Mesenchymal stem cell (in vitro differentiated cells and primary cell): ENCODE measurements around the gene SIRPB2.

Experiments
- DNase-seq: peaks from one replicate; pipeline ENCODE4 v3.0.0-alpha.2; 2013
- H2AFZ ChIP-seq: one replicate; pipeline ENCODE4 v1.6.1; 2013; ENCODE audit warnings: low read depth, mild to moderate bottlenecking, control low read depth, inconsistent platforms, low read length, moderate library complexity
- H2AK5ac ChIP-seq: 2 replicates; pipeline ENCODE4 v1.6.1; 2013; ENCODE audit warnings: low read length, moderate library complexity, mild to moderate bottlenecking, inconsistent platforms; ENCODE audit not compliant: severe bottlenecking
- H2BK120ac ChIP-seq: one replicate; pipeline ENCODE4 v1.6.1; 2013; ENCODE audit warnings: low read depth, mild to moderate bottlenecking, inconsistent platforms, low read length, moderate library complexity
- H2BK12ac ChIP-seq, 2 experiments: one replicate each; pipeline ENCODE4 v1.6.1; 2013; ENCODE audit warnings: inconsistent platforms in 2 of 2, low read length in 2 of 2, mild to moderate bottlenecking in 2 of 2, moderate library complexity in 2 of 2, control low read depth in 1 of 2
- H2BK15ac ChIP-seq: one replicate; pipeline ENCODE4 v1.6.1; 2013; ENCODE audit warnings: mild to moderate bottlenecking, low read depth, inconsistent platforms; ENCODE audit not compliant: poor library complexity, severe bottlenecking
- H2BK5ac ChIP-seq: 2 replicates; pipeline ENCODE4 v1.6.1; 2013; ENCODE audit warnings: low read depth, mild to moderate bottlenecking, low read length, control low read depth, inconsistent platforms; ENCODE audit not compliant: poor library complexity, severe bottlenecking
- H3K14ac ChIP-seq, 2 experiments: one replicate each; pipeline ENCODE4 v1.6.1; 2013; ENCODE audit warnings: inconsistent platforms in 2 of 2, low read length in 2 of 2, control low read depth in 1 of 2, mild to moderate bottlenecking in 1 of 2, moderate library complexity in 1 of 2
- H3K18ac ChIP-seq, 2 experiments: one replicate each; pipeline ENCODE4 v1.6.1; 2013; ENCODE audit warnings: inconsistent platforms in 2 of 2, low read length in 2 of 2, control low read depth in 1 of 2, low read depth in 1 of 2, mild to moderate bottlenecking in 1 of 2
- H3K23ac ChIP-seq, 2 experiments: one replicate each; pipeline ENCODE4 v1.6.1; 2013; ENCODE audit warnings: inconsistent platforms in 2 of 2, low read length in 2 of 2, mild to moderate bottlenecking in 2 of 2, moderate library complexity in 2 of 2, control low read depth in 1 of 2
- H3K27ac ChIP-seq: 2 replicates; pipeline ENCODE4 v1.5.1; 2013; ENCODE audit warnings: mild to moderate bottlenecking, moderate library complexity, low read length, control low read depth, inconsistent platforms; ENCODE audit not compliant: poor library complexity, severe bottlenecking
- H3K27me3 ChIP-seq, 2 experiments: 2 replicates each; pipeline versions ENCODE4 v1.6.1 to v1.7.0; 2013; ENCODE audit warnings: low read length in 2 of 2, mild to moderate bottlenecking in 2 of 2, moderate library complexity in 2 of 2, control low read depth in 1 of 2, inconsistent platforms in 1 of 2; ENCODE audit not compliant: control insufficient read depth in 1 of 2, insufficient read depth in 1 of 2
- H3K36me3 ChIP-seq, 2 experiments: 2 replicates each; pipeline versions ENCODE4 v1.6.1 to v1.7.0; 2013; ENCODE audit warnings: low read length in 2 of 2, control low read depth in 1 of 2, inconsistent platforms in 1 of 2, low read depth in 1 of 2, mild to moderate bottlenecking in 1 of 2; ENCODE audit not compliant: insufficient read depth in 2 of 2, control insufficient read depth in 1 of 2
- H3K4ac ChIP-seq, 2 experiments: one replicate each; pipeline ENCODE4 v1.6.1; 2013; ENCODE audit warnings: inconsistent platforms in 2 of 2, low read length in 2 of 2, mild to moderate bottlenecking in 2 of 2, moderate library complexity in 2 of 2, control low read depth in 1 of 2, low read depth in 1 of 2
- H3K4me1 ChIP-seq: 2 replicates; pipeline ENCODE4 v1.6.1; 2013; ENCODE audit warnings: low read depth, low read length, control low read depth; ENCODE audit not compliant: control insufficient read depth, insufficient read depth
- H3K4me2 ChIP-seq: 2 replicates; pipeline ENCODE4 v1.6.1; 2013; ENCODE audit warnings: low read length, mild to moderate bottlenecking, inconsistent platforms; ENCODE audit not compliant: poor library complexity, severe bottlenecking
- H3K4me3 ChIP-seq, 2 experiments: 2 replicates each; pipeline versions ENCODE4 v1.5.1 to v1.7.0; 2013; ENCODE audit warnings: low read length in 2 of 2, mild to moderate bottlenecking in 2 of 2, control low read depth in 1 of 2, low read depth in 1 of 2; ENCODE audit not compliant: insufficient read depth in 1 of 2
- H3K79me1 ChIP-seq: replicated peaks from 2 replicates; pipeline ENCODE4 v1.6.1; 2013; ENCODE audit warnings: mild to moderate bottlenecking, control low read depth, low read length, inconsistent platforms; ENCODE audit not compliant: poor library complexity, severe bottlenecking
- H3K9ac ChIP-seq: 2 replicates; pipeline ENCODE4 v1.7.0; 2013; ENCODE audit warnings: mild to moderate bottlenecking, low read length, moderate library complexity
- H3K9me3 ChIP-seq: 2 replicates; pipeline ENCODE4 v1.7.0; 2013; ENCODE audit warnings: mild to moderate bottlenecking, low read length; ENCODE audit not compliant: control insufficient read depth
- H4K8ac ChIP-seq: one replicate; pipeline ENCODE4 v1.6.1; 2013; ENCODE audit warnings: inconsistent platforms, mild to moderate bottlenecking, low read length, moderate library complexity
- H4K91ac ChIP-seq: one replicate; pipeline ENCODE4 v1.6.1; 2013; ENCODE audit warnings: mild to moderate bottlenecking, low read length, inconsistent platforms
- WGBS: methylation state at CpG from one replicate; pipeline ENCODE4 v1.1.7; 2013; ENCODE audit warnings: mixed read lengths; 5-methylcytosine and 5-hydroxymethylcytosine counted together

Gene SIRPB2

DNA sequence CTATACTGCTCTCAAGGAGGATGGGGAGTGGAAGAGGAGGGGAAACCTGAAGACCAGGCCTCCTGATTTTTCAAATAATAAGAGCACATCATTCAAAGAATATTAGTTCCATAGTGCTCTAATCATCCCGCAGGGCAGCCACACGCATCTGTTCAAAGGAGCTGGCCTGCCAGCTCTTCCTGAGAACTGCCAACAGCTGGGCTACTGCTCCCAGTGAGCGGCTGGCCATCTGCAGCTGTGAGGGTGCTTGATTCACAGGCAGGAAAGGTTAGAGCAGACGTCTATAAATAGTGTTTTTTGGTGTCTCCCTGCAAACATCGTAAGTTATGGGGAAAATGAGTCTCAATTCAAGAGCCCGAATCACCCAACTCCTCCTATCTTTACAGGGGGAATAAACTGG lies 41.9 kb downstream of the SIRPB2 start:
- H2BK12ac ChIP-seq: no peak overlapping the region
- H3K27ac ChIP-seq: no peak overlapping the region
- peaks cover 73 to 100% of the 10 kb centered on the region in 2 experiments for H3K36me3 ChIP-seq
- H3K4me3 ChIP-seq: no peak overlapping the region
- no peak overlapping the region for H2AFZ ChIP-seq
- no peak overlapping the region for H3K4me2 ChIP-seq
- no peak overlapping the region for H2AK5ac ChIP-seq
- H3K4me1 ChIP-seq: no peaks in the 10 kb centered on the region
- H3K9me3 ChIP-seq: peaks cover 32% of the 10 kb centered on the region
- no peak overlapping the region for H3K4ac ChIP-seq
- no peak for DNase-seq
- no peaks in the 10 kb centered on the region for H3K27me3 ChIP-seq
- no peak overlapping the region for H4K91ac ChIP-seq
- H3K14ac ChIP-seq: no peak overlapping the region
- no peak overlapping the region for H3K9ac ChIP-seq
- H3K18ac ChIP-seq: no peak overlapping the region
- no peak overlapping the region for H3K23ac ChIP-seq
- H2BK5ac ChIP-seq: no peak overlapping the region
- H3K79me1 ChIP-seq: peaks cover 44% of the 10 kb centered on the region
- no peak overlapping the region for H2BK120ac ChIP-seq
- no peak overlapping the region for H4K8ac ChIP-seq
- H2BK15ac ChIP-seq: no peak overlapping the region
- WGBS: 93% methylated on average over 6 of the region's 6 CpGs

DNA sequence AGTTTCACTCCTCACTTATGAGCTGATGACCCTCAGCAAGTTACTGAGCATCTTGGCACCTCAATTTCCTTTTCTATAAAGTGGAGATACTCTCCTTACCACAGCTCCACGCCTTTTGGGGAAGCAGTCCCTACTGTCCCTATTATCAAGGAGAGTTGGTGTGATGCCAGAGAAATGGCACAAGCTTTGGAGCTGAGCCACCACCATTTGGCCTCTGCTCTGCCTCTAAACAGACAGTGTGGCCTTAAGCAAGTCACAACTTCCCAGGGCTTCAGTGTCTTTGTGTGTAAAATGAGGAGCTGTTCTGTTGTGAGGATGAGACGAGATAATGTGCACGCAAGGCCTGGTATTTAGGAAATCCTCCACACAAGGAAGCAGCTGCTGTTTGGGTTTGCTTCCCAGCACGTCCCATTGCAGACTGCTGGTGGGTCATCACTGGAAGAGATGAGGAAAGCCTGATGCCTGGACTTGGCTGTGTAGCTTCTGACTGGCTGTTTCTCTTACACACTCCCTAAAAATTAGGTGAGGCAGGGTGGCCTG lies 43.1 kb downstream of the SIRPB2 start:
- H4K91ac ChIP-seq: no peak overlapping the region
- no peaks in the 10 kb centered on the region for H3K27me3 ChIP-seq
- no peak overlapping the region for H2AFZ ChIP-seq
- no peak overlapping the region for H2BK12ac ChIP-seq
- H3K27ac ChIP-seq: no peak overlapping the region
- H3K36me3 ChIP-seq: peaks cover 74 to 100% of the 10 kb centered on the region in 2 experiments
- H3K14ac ChIP-seq: no peak overlapping the region
- DNase-seq: no peak
- H3K23ac ChIP-seq: no peak overlapping the region
- no peak overlapping the region for H3K18ac ChIP-seq
- H3K9ac ChIP-seq: no peak overlapping the region
- no peak overlapping the region for H2BK5ac ChIP-seq
- H2BK120ac ChIP-seq: no peak overlapping the region
- no peak overlapping the region for H3K4me3 ChIP-seq
- H2AK5ac ChIP-seq: no peak overlapping the region
- H3K4ac ChIP-seq: no peak overlapping the region
- H3K79me1 ChIP-seq: peaks cover 37% of the 10 kb centered on the region
- 98% methylated on average over 3 of the region's 4 CpGs for WGBS
- no peak overlapping the region for H4K8ac ChIP-seq
- H3K4me1 ChIP-seq: no peaks in the 10 kb centered on the region
- peaks cover 31% of the 10 kb centered on the region for H3K9me3 ChIP-seq
- H2BK15ac ChIP-seq: no peak overlapping the region
- H3K4me2 ChIP-seq: no peak overlapping the region

DNA sequence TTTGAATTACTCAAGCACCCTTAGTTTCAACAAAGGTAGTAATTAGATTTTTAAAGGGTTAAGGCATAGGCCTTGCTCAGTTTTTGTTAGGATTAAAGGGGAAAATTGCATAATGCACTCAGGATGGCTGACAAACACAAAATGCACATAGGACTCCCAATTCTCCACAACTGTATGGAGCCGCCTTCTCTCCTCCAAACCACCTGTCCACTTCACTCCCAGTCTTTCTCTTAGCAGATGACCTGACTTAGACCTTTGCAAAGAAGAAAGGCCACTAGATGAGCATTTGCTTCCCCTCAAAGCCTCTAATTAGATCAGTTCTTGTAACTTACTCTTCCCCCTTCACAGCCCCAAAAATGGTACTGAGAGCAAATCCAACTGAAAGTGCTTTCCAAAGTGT lies 44.7 kb downstream of the SIRPB2 start:
- Histone ChIP-seq H2BK15ac (no peak overlapping the region), H2BK12ac (no peak overlapping the region), H3K4ac (no peak overlapping the region), H2AK5ac (no peak overlapping the region), H3K27me3 (no peaks in the 10 kb centered on the region), H3K23ac (no peak overlapping the region), H3K36me3 (peaks cover 75 to 100% of the 10 kb centered on the region in 2 experiments), H3K14ac (no peak overlapping the region), H2BK5ac (no peak overlapping the region), H2AFZ (no peak overlapping the region), H2BK120ac (no peak overlapping the region), H4K8ac (no peak overlapping the region), H3K18ac (no peak overlapping the region), H3K79me1 (peaks cover 35% of the 10 kb centered on the region), H3K4me2 (no peak overlapping the region), H3K9me3 (peaks cover 14% of the 10 kb centered on the region), H3K27ac (no peak overlapping the region), H3K4me1 (no peaks in the 10 kb centered on the region), H4K91ac (no peak overlapping the region), H3K9ac (no peak overlapping the region), H3K4me3 (no peak overlapping the region)
- DNase-seq: no peak
- 90% methylated on average over 1 of the region's 1 CpG for WGBS

DNA sequence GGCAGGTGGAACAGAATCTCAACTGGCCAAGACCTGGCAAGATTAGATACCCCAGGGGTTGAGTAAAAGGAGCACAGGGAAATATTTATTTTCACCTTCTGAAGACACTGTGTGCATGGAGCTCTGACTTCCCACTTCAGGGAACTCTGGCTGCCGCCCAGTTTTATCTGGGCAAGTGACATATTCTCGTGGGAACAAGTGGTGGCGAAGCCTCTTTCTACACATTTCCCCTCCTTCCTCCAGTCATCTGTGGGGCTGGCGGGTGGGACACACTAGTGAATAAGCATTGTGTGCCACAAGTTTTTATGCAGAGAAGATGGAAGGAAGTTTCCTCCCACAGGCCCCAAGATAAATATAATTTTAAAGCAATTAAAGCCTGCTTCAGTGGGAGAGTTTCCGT lies 48.1 kb downstream of the SIRPB2 start:
- Histone ChIP-seq H3K9me3 (no peaks in the 10 kb centered on the region), H2BK5ac (no peak overlapping the region), H3K79me1 (peaks cover 18% of the 10 kb centered on the region), H3K36me3 (peaks cover 68 to 78% of the 10 kb centered on the region in 2 experiments), H3K9ac (no peak overlapping the region), H4K8ac (no peak overlapping the region), H3K4me3 (no peak overlapping the region), H3K23ac (no peak overlapping the region), H2AK5ac (no peak overlapping the region), H3K14ac (no peak overlapping the region), H3K4me2 (no peak overlapping the region), H2BK12ac (no peak overlapping the region), H2BK15ac (no peak overlapping the region), H3K27me3 (no peaks in the 10 kb centered on the region), H2AFZ (no peak overlapping the region), H2BK120ac (no peak overlapping the region), H3K18ac (no peak overlapping the region), H3K4me1 (no peaks in the 10 kb centered on the region), H4K91ac (no peak overlapping the region), H3K27ac (no peak overlapping the region), H3K4ac (no peak overlapping the region)
- WGBS: 100% methylated on average over 2 of the region's 5 CpGs
- no peak for DNase-seq
